ENCODE results near the gene IL25. TPM values are rescaled to one million over a fixed set of nuclear protein-coding genes. Genes with fewer than 3 reads are reported as not detected.

The IL25 gene
- total and polyA plus RNA-seq, 4 donors, result not detected

DNA sequence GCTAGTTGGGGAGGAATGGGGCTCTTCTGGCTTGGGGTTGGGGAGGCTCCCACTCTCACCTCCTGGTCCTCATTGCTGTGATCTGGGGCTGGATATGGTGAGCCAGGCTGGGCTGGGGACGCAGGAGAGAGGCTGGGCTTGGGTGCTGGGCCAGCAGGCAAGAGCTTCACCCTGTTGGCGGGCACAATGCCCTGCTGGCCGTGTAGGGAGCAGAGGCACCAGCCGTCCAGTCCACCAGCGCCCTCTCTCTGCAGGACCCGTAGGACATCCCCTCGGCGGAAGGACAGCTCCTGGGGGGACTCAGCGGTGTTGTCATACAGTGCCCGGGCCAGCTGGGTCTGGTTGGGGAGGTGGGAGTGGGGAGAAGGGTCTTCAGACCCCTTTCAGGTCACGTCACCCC, 12.1 kb upstream of the IL25 start:
- H3K27me3 ChIP-seq (ENCODE audit: control insufficient read depth in 3 of 3, insufficient read depth in 3 of 3, low read length in 2 of 3), result no peaks in the 10 kb centered on the region
- H3K9ac ChIP-seq (ENCODE audit: insufficient read depth in 1 of 2, low read length in 2 of 2), result no peak overlapping the region
- peaks cover 0 to 26% (median 13%) of the 10 kb centered on the region in 4 donors for H3K36me3 ChIP-seq (ENCODE audit: control insufficient read depth in 4 of 4, insufficient read depth in 4 of 4, low read length in 4 of 4)
- peaks cover 0 to 31% (median 7%) of the 10 kb centered on the region in 5 donors for H3K4me1 ChIP-seq (ENCODE audit: control insufficient read depth in 5 of 5, insufficient read depth in 5 of 5, low read length in 5 of 5)
- no peak for ATAC-seq (ENCODE audit: insufficient read depth, low FRiP score)
- 82 to 84% methylated on average over 10 to 11 of the region's 11 CpGs for WGBS, 2 donors
- no peak for DNase-seq
- H3K4me3 ChIP-seq, result no peak overlapping the region
- TF ChIP-seq, protein P1, sequence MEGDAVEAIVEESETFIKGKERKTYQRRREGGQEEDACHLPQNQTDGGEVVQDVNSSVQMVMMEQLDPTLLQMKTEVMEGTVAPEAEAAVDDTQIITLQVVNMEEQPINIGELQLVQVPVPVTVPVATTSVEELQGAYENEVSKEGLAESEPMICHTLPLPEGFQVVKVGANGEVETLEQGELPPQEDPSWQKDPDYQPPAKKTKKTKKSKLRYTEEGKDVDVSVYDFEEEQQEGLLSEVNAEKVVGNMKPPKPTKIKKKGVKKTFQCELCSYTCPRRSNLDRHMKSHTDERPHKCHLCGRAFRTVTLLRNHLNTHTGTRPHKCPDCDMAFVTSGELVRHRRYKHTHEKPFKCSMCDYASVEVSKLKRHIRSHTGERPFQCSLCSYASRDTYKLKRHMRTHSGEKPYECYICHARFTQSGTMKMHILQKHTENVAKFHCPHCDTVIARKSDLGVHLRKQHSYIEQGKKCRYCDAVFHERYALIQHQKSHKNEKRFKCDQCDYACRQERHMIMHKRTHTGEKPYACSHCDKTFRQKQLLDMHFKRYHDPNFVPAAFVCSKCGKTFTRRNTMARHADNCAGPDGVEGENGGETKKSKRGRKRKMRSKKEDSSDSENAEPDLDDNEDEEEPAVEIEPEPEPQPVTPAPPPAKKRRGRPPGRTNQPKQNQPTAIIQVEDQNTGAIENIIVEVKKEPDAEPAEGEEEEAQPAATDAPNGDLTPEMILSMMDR (IDR thresholded peaks at IDR 0.05; ENCODE audit: control extremely low read depth, extremely low read depth), result no peak
- H3K27ac ChIP-seq (ENCODE audit: low read depth in 1 of 2, low read length in 1 of 2), result no peak overlapping the region
- no peaks in the 10 kb centered on the region for H3K9me3 ChIP-seq (ENCODE audit: control insufficient read depth in 4 of 4, insufficient read depth in 3 of 4, low read length in 3 of 4)

DNA sequence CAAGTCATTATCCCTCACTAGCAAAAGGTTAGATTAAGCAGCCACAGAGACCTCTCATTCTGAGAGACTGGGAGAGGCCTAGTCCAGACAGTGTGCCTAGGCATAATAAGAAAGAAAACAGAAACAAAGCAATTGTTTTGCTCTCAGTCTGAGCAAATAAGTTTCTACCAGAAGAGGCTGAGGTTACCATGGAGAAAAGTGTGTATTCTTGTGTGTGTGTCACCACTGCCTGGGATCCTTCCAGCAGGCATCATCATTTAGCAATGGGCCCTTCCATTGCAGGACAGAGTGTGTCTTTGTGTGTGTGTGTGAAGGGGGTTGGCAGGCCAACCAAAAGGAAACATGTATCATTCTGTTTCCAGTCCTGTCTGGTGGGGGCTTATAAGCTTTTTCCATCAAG, 11.3 kb upstream of the IL25 start:
- Histone ChIP-seq H3K36me3 (ENCODE audit: control insufficient read depth in 4 of 4, insufficient read depth in 4 of 4, low read length in 4 of 4) (peaks cover 0 to 24% (median 12%) of the 10 kb centered on the region in 4 donors), H3K27me3 (ENCODE audit: control insufficient read depth in 3 of 3, insufficient read depth in 3 of 3, low read length in 2 of 3) (no peaks in the 10 kb centered on the region), H3K4me1 (ENCODE audit: control insufficient read depth in 5 of 5, insufficient read depth in 5 of 5, low read length in 5 of 5) (peaks cover 0 to 31% (median 7%) of the 10 kb centered on the region in 5 donors), H3K27ac (ENCODE audit: low read depth in 1 of 2, low read length in 1 of 2) (no peak overlapping the region), H3K9ac (ENCODE audit: insufficient read depth in 1 of 2, low read length in 2 of 2) (peak overlapping the region in 1 of 2 donors; percentile 19), H3K9me3 (ENCODE audit: control insufficient read depth in 4 of 4, insufficient read depth in 3 of 4, low read length in 3 of 4) (no peaks in the 10 kb centered on the region), H3K4me3 (no peak overlapping the region)
- ATAC-seq (ENCODE audit: insufficient read depth, low FRiP score) (no peak), DNase-seq (peak in 2 of 3 donors; percentile 14 to 21)
- TF ChIP-seq, protein P1 (IDR thresholded peaks at IDR 0.05; ENCODE audit: control extremely low read depth, extremely low read depth), result no peak

DNA sequence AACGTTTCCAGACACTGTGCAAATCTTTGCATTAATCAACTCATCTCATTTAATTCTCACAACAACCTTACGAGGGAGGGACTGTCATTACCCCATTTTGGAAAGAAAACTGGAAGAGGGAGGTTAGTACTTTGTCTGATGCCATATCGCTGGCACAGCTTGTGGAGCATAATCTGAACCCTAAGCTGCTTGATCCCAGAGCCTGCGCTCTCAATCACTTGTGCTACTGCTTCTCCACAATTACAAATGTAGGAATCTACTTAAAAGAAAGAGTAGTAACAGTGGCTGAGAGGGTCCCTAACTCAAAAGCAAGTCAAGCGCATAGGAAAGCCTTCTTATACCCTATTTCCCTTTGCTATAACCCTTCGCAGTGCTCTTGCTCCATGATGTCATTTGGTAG, 10.8 kb upstream of the IL25 start:
- Histone ChIP-seq H3K9me3 (ENCODE audit: control insufficient read depth in 4 of 4, insufficient read depth in 3 of 4, low read length in 3 of 4) (no peaks in the 10 kb centered on the region), H3K9ac (ENCODE audit: insufficient read depth in 1 of 2, low read length in 2 of 2) (peak overlapping the region in 1 of 2 donors; percentile 19), H3K4me3 (no peak overlapping the region), H3K27me3 (ENCODE audit: control insufficient read depth in 3 of 3, insufficient read depth in 3 of 3, low read length in 2 of 3) (no peaks in the 10 kb centered on the region), H3K27ac (ENCODE audit: low read depth in 1 of 2, low read length in 1 of 2) (no peak overlapping the region), H3K4me1 (ENCODE audit: control insufficient read depth in 5 of 5, insufficient read depth in 5 of 5, low read length in 5 of 5) (peaks cover 0 to 33% (median 9%) of the 10 kb centered on the region in 5 donors), H3K36me3 (ENCODE audit: control insufficient read depth in 4 of 4, insufficient read depth in 4 of 4, low read length in 4 of 4) (peaks cover 0 to 24% (median 12%) of the 10 kb centered on the region in 4 donors)
- TF ChIP-seq, protein P1 (IDR thresholded peaks at IDR 0.05; ENCODE audit: control extremely low read depth, extremely low read depth), result no peak
- DNase-seq, result no peak
- 83 to 90% methylated on average over 6 of the region's 6 CpGs for WGBS, 2 donors
- no peak for ATAC-seq (ENCODE audit: insufficient read depth, low FRiP score)

DNA sequence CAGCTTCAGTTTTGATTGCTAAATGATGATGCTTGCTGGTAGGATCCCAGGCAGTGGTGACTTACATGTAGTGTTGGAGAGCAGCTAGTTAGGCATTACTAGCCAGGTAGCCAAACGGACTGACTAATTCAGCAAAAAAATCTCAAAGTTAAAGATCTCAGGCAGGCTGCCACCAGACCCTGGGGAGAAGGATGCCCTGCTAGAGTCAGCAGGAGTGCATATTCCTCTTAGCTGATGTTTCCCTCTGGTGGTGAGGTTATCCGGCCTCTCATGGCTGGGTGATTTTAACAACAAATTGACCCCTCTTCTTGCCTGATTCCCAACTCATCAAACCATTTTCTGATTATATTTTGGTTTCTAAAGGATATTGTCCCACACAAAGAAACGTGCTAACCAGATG, 10.4 kb upstream of the IL25 start:
- Histone ChIP-seq H3K36me3 (ENCODE audit: control insufficient read depth in 4 of 4, insufficient read depth in 4 of 4, low read length in 4 of 4) (peaks cover 0 to 24% (median 11%) of the 10 kb centered on the region in 4 donors), H3K4me1 (ENCODE audit: control insufficient read depth in 5 of 5, insufficient read depth in 5 of 5, low read length in 5 of 5) (peaks cover 0 to 38% (median 14%) of the 10 kb centered on the region in 5 donors), H3K27me3 (ENCODE audit: control insufficient read depth in 3 of 3, insufficient read depth in 3 of 3, low read length in 2 of 3) (no peaks in the 10 kb centered on the region), H3K9ac (ENCODE audit: insufficient read depth in 1 of 2, low read length in 2 of 2) (no peak overlapping the region), H3K27ac (ENCODE audit: low read depth in 1 of 2, low read length in 1 of 2) (no peak overlapping the region), H3K4me3 (no peak overlapping the region), H3K9me3 (ENCODE audit: control insufficient read depth in 4 of 4, insufficient read depth in 3 of 4, low read length in 3 of 4) (no peaks in the 10 kb centered on the region)
- DNase-seq (peak in 1 of 3 donors; percentile 7), ATAC-seq (ENCODE audit: insufficient read depth, low FRiP score) (no peak)
- TF ChIP-seq, protein P1 (IDR thresholded peaks at IDR 0.05; ENCODE audit: control extremely low read depth, extremely low read depth), result no peak
- WGBS, 2 donors, result 73 to 84% methylated on average over 3 of the region's 3 CpGs
